ENCODE results near the gene MLPH.

MLPH gene, protein sequence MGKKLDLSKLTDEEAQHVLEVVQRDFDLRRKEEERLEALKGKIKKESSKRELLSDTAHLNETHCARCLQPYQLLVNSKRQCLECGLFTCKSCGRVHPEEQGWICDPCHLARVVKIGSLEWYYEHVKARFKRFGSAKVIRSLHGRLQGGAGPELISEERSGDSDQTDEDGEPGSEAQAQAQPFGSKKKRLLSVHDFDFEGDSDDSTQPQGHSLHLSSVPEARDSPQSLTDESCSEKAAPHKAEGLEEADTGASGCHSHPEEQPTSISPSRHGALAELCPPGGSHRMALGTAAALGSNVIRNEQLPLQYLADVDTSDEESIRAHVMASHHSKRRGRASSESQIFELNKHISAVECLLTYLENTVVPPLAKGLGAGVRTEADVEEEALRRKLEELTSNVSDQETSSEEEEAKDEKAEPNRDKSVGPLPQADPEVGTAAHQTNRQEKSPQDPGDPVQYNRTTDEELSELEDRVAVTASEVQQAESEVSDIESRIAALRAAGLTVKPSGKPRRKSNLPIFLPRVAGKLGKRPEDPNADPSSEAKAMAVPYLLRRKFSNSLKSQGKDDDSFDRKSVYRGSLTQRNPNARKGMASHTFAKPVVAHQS

DNA sequence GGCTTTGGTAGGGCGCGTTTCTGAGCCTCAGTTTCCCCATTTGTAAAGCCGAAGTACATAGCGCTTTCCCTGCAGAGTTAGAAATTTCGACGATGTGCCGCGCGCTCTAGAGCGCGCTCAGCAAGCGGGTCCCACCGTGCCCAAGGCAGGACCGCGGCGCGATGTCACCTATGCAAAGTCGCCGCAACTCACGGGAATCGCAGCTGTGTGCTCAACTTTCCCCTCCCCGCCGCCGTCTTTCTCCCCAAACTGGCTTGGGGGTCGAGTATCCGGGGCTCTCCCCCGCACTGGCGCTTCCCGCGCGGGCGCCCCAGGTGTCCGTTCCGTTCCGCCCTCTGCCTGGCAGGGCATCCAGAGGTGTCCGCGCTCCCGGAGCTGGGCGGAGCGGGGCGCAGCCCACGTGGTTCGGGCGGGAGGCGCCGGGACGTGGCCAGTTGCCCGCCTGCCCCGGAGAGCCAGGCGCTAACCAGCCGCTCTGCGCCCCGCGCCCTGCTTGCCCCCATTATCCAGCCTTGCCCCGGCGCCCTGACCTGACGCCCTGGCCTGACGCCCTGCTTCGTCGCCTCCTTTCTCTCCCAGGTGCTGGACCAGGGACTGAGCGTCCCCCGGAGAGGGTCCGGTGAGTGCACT lies at the start of gene MLPH:
Gene MLPH, plus strand, starts transcription at position 433 of the 630 bp plus-strand sequence. CDS start 6,176 bp downstream, outside the sequence.
- no peak for DNase-seq (ENCODE audit: low spot score)

DNA sequence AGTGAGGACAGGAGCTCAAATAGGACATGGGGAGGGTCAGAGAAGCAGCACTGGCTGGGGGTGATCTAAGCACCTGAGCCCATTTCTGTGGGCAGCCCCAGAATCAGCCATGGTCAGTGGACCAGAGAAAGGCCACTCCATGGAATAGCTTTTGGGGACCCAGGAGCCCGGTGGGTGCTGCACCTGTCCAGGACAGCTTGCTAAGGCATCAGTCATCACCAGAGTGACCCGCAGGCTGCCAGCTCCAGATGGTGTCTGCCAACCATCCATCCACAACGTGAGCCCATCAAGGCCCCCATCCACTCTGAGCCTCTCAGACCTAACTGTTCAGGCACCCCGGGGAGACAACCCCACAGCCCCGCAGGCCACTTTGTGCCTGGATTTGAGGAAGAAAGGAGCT lies 49.5 kb upstream of the MLPH start:
- no peak for DNase-seq (ENCODE audit: low spot score)

DNA sequence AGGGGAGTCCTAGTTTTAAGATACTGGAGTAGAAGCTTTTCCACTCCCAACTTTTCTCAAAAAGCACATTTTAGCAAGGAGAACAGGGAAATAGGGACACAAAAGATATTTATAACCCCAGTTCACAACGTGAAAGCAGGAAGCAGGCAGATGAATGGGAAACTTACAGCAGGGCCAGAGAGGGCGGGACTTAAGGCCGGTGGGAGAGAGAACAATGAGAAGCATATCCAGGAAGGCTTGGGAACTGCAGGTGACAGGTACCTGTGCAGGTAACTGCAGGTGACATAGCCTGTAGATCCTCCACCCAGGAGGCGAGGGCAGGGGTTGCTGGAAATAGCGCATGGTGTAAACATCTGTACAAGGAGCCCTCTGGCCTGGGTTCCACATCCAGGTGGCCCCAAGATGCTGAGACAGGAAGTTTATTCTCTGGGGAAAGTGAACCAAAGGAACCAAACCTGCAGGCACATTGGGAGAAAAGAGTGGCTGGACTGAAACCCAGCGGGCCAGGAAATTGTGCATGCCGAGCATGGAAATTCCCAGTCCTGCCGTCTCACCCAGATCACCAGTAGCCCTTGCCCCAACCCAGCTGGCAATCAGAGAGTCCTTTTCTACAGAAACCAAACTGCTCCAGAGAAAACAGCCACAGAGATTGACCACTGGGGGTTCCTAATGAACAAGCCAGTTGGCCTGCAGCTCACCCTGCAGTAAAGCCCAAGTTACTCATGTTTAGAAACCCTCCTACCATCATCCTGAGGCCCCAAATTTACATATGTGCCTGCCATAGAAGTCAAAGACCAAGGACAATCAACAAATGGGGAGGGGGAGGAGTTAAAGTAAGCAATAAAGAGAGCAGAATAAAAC lies 48.7 kb upstream of the MLPH start:
- no peak for DNase-seq (ENCODE audit: low spot score)

DNA sequence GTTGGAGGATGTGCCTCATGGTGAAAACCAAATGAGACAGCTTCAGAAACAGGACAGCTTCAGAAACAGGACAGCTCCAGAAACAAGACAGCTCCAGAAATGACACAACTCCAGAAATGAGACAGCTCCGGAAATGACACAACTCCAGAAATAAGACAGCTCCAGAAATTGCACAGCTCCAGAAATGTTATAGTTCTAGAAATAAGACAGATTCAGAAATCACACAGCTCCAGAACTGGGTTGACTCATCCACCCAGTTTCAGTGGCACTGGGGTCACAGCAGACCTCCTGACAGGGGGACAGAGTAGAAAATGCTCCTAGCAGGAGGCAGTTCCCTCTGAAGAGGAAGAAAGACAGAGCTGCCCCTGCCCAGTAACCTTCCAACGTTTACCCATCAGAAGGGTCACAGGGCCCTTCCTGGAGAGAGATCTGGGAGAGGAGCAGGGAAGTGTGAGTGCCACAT lies 46.2 kb upstream of the MLPH start:
- no peak for DNase-seq (ENCODE audit: low spot score)

DNA sequence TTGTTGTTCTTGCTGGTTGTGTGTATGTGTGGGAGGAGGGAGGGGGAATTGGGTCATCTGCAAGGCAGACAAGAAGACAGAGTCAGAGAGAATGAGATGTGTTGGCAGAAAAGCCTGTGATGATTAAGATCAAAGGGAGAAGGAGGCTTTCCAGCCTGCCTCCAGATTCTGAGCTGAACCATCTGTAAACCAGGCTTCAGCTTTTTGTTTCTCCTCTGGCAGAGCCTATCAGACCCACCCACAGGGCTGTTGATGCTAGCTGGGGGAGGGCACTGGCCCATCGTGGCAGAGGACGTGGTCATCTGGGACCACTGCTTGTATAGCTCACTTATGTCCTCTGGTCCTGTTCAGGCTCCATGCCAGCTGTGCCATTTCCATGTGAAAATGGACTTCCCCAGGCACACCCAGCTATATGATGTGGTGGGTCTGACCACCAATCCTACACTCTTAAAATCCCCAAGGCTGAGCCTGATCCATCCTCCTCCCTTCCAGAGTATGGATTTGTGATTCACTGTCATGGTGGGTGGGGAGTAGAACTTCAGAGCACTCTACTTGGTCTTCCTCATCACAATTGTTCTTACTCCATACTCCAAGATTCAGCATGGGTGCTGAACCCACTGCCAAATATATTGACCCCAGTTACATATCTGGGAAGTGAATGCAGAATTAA lies 45.3 kb upstream of the MLPH start:
- no peak for DNase-seq (ENCODE audit: low spot score)

DNA sequence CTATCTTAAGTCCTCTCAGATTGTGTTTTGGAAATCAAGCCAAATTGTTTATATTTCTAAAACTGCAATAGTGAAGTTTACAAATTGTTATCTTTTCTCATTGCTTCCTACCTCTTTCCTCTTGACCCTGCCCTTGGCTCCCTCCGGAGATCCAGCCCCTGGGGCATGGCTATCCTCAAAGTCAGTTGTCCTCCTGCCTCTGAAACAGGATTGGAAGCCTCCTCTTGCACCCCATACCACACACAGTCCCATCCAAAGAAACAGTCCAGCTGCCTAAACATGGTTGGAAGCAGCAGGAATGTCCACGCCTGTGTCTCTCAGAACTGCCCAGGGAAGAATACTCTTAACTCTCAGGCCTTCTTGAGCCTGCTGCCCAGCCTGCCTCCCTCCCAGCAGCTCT lies 43.0 kb upstream of the MLPH start:
- DNase-seq (ENCODE audit: low spot score), result no peak

DNA sequence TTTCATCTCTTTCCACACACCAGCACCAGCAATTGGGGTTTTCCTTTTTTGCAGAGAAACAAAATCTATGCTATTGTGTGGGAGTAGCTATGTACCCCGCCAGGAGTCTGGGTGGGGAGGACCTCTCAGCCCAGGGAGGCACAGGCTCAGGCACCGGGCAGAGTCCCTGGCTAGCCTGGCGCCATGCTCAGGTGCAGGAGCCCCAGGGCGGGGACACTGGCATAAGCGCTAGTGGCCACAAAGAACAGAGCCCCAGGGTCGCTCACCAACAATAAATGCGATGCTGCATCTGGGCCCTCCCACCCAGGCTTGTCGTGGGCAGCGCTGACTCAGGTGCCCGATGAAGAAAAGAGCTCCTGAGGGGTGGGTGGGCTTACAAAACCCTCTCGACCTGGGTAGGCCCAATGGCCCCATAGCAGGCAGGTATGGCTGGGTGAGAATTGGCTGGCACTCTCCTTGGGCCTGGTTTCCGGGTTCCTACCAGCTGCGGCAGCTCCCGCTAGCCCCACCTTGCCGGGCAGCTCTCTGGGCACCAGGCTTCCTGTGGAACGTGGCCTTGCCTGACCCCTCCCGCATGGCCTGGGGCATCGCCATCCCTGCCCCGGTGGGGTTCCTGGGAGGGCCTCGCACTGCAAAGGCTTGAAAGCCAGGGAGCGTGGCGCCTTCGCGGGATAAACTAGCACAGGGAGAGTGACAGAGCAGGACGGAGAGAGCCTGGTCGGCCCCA lies 41.3 kb upstream of the MLPH start:
- no peak for DNase-seq (ENCODE audit: low spot score)

DNA sequence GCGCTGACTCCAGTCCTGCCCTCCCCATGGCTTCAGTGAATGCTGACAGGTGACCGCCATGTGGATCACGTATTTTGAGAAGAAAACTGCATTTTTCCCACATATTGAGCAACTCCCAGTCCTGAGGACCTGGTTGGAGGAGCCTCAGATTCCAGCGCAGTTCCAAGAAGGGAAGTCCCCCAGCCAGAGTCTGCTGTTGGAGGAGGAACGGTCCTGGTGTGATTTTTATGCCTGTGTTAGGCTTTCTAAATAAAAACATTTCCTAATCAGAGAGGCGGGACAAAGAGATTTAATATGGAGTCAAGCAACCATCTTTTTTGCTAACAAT lies 40.7 kb upstream of the MLPH start:
- no peak for DNase-seq (ENCODE audit: low spot score)

DNA sequence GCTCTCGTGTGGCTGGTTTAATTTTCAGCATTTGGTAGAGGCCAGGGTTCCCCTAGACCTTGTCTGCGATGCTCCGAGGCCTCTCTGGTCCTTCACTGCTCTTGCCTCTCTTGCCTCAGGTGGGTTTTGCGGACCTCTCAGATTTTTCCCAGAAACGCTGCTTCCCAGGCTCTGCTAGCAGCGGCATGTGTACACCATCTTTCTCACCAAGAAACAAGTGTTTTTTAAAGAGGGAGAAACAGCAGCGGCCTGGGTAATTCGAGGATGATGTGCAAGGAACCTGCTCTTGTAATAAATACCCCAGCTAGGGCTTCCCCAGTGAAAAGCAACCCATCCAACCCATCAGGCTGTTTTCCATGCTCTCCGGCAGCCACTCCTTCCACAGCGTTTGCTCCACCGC lies 39.6 kb upstream of the MLPH start:
- DNase-seq (ENCODE audit: low spot score), result no peak

DNA sequence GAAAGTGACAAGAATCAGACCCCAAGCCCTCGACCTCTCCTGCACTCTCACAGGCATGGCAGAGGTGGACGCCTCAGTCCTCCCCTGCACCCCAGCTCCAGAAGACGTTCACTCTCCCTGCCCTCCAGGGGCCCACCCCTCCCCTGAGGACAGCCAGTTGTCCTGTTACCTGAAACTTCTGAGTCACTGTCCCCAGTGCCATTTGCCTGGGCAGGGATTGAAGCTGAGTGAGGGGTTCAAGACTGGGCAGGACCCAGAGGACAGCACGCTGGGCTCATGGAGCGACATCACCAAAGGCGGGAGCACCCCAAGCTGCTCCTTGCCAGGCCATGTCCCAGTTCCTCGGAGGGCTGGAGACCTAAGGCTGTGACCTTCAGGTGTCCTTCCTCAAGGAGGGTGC lies 38.9 kb upstream of the MLPH start:
- no peak for DNase-seq (ENCODE audit: low spot score)

DNA sequence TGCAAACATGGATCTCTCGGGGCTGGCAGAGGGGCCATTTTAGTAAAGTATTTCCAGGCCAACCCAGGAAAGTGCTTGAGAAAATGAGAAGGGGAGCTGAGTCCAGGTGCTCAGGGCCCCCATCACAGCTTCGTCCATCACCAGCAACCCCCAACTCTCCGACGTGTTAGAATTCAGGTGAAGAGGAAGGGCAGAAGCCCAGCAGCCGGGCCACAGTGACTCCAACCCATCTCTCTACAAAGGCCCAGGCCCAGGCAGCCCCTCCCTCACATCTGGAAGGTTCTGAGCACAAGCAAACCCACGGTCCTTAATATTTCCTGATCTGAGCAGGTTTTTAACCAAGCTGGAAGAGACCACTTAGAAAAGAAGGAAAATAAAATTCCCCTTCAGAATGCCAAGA lies 38.4 kb upstream of the MLPH start:
- no peak for DNase-seq (ENCODE audit: low spot score)

DNA sequence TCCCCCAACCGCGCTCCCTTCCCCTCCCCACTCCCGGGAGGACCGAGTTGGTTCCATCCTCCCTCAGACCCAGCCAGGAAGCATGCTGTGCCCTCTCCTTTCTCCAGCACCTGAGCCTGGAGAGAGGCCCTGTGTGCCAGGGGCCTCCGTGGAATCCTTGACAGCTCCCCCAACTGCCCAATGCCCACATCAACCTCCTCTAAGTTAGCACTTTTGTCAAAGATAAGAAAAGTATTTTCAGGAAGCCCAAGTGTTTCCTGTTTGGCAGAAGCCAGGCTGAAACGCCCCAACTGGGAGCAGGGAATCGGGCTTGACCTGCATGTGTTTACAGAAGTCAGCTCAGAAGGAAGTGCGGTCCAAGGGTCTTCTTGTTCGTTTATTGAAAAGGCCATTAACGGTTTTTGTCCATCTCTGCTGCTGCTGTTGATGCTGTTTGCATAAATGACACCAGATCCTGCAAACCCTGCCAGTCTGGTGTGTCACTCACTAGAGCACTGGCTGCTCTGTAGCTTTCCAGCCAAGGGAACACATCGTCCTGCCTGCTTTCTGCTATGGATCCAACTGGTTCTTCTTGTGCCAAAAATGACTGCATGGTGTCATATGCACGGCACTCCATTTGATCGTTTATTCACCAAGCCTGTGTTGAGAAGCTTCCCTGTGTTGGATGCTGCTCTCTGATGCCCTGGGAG lies 37.7 kb upstream of the MLPH start:
- DNase-seq (ENCODE audit: low spot score), result no peak

DNA sequence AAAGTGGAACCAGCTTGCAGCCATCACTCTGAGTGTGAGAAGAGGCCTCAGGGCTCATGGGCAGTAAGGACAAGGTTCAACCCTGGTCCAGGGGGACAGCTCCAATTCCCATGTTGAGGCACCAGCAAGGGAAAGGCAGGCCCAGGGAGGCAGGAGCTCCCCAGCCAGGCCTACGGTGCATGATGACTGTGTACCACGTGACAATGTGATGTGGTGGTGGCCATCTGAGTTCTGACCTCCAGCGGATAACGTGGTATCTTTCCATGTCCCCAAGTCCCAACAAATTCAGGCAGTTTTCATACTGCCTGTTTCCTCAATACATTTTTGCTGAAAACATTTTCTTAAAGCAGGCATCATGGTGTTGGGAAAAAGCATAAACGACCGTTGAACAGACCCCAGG lies 36.9 kb upstream of the MLPH start:
- no peak for DNase-seq (ENCODE audit: low spot score)

DNA sequence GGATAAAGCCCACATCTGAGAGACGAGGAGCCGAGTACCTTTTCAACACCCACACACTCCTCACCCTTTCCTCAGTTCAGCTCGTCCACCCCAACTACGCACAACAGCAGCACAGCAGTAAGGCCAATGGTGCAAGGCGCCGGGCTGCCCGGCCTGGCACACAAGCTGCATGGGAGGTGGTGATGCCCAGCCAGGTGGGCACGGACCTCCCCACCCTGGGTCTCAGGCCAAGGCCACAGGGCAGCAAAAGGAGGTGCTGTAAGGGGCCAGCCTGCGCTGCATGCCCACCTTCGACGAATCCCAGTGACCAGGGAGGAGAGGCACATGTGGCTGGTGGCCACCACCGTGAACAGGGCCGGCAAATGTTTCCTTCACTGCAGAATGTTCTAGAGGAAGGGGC lies 36.5 kb upstream of the MLPH start:
- DNase-seq (ENCODE audit: low spot score), result no peak

DNA sequence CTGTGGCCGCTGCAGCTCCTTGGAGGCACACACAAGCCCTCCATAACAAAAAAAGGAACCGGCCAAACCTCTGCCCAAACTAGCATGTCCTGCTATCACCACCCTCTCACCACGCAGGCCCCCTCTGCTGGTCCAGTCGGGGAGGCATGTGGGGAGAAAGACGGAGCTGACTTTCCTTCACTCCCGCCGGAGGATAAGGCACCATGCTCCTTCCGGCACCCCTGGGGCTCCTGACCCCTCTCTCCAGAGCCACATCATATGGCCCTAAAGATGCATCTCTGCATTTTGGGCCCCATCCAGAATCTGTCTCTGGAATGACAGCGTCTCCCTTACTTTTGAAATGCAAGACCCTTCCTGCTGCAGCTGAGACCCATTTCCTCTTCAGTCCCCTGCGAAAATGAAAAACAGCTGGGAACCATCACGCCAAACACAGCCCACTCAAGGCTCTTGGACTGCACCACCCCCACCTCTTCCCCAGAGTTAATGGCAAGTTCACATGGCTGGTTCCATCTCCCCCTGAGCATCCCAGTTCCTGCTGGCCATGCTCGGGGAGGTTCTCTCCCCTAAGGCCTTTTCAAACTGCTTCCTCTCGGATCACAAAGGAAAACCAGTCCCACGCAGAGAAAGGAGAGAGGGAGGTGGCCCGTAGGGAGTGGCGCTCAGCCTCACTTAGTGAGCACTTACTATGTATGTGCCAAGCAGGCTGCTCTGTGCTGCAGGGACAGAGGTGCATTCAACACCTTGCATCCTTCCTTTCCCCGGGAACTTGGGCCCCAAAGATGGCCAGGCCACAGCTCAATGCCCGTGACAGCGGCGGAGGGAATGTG lies 35.2 kb upstream of the MLPH start:
- no peak for DNase-seq (ENCODE audit: low spot score)

DNA sequence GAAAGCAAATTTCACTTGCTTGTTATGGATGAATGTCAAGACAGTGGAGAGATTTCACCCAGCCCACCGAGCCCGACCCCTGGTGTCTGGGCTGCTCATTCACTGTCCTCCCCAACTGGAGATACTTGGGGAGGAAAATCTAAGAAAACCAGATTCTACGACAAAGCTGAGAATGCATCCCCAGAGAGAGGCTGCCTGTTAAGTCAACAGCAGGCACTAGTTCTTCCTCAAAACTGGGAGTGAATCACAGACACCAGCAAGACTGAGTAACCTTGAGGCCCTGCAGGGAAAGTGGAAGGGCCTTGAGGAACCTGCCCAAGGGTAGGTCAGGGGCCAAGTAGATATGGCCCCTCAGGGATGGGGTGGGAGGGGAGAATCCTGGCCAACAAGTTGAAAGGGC lies 34.2 kb upstream of the MLPH start:
- no peak for DNase-seq (ENCODE audit: low spot score)

DNA sequence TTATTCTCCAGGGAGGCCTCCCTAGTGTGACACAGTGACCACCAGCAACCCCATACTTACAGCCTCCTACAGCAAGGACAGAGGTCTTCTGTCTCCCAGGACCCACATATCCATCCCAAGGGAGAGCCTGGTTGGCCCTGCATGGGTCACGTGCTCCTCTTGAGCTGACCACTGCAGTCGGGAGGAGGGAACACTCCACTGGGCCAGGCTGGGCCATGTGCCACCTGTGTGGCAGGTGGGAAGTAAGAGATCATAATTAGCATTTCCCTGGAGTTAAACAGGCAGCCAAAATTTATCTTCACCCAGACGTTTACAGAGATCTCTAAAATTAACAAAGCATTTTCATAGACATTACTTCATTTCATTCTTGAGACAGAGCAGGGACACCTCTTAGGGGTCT lies 33.4 kb upstream of the MLPH start:
- no peak for DNase-seq (ENCODE audit: low spot score)

DNA sequence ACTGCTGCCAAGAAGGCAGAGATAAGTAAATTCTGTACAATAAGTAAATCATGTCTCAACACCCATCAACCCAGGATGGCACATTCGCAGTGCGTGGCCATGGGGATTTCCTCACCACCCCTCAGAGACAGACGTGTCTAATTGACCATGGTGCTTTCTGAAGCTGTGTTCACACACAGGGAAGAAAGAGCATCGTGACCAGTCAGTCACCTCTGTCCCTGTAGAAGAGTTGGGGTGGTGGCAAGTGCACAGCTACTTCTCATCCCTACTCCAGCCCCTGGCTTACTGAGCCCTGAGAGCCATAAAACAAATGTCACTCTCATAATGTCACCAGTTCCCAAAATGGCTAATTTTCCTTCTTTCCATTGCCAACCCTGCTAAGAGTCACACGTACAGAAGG lies 31.3 kb upstream of the MLPH start:
- no peak for DNase-seq (ENCODE audit: low spot score)

DNA sequence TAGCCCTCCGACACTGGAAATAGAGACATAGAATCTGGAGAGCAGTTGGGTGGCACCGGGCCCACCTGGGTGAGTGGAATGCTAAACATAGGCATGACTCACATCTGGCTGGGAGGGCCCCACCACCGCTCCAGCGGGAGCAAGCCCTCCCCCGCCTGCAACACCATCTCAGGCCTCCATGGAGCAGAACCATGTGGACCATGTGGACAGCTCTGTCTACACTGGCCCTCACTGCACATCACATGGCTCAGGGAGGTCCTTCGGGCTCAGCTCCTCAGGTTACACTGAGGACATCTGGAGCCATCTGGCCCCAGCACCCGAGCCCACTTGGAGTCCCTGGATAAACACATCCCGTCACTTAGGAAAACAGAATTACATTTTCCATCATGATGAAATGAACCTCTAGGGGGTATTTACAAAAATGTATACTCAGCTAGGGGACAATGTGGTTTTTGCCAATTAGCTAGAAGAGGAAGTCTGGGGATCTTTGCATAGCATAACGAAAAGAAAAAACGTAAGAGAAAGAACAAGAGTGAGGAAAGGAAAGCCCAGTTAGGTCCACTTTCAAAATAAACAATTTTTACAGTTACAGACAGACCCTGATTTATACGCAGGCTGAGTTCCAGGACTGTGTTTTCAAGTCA lies 30.7 kb upstream of the MLPH start:
- DNase-seq (ENCODE audit: low spot score), result no peak
